GM12891 (cell line): ENCODE data around the gene RNF5.

Experiments used
- DNase-seq: peaks from one replicate; pipeline ENCODE4 v3.0.0; 2011; ENCODE audit warnings: low spot score; ENCODE audit not compliant: insufficient read length
- FAIRE-seq: peaks from 2 replicates; lab custom pipeline; 2011; peaks lifted over from hg19 to GRCh38; lab: Jason Lieb, UNC
- PAX5 ChIP-seq: IDR thresholded peaks from 2 replicates; pipeline ENCODE4 v1.6.1; 2011; ENCODE audit warnings: low read length, moderate library complexity, mild to moderate bottlenecking; ENCODE audit not compliant: insufficient read depth, severe bottlenecking
- POLR2A ChIP-seq: IDR thresholded peaks from 2 replicates; pipeline ENCODE4 v1.6.1; 2011; ENCODE audit warnings: low read depth, low read length, control low read depth
- POLR2AphosphoS5 ChIP-seq: IDR thresholded peaks from 2 replicates; pipeline ENCODE4 v1.6.1; 2011; ENCODE audit warnings: low read depth, low read length, control low read depth
- POU2F2 ChIP-seq: IDR thresholded peaks from 2 replicates; pipeline ENCODE4 v1.6.1; 2011; ENCODE audit warnings: low read depth, mild to moderate bottlenecking, control low read depth, low read length, moderate library complexity
- SPI1 ChIP-seq: IDR thresholded peaks from 2 replicates; pipeline ENCODE4 v1.6.1; 2011; ENCODE audit warnings: low read depth, low read length, control low read depth
- TAF1 ChIP-seq: IDR thresholded peaks from 2 replicates; pipeline ENCODE4 v1.6.1; 2011; ENCODE audit warnings: low read depth, low read length, control low read depth

Gene RNF5

GRCh38 chr6:32212076-32212760, 34.0 kb downstream of the RNF5 start:
- DNase-seq (no peak), FAIRE-seq (no peak)
- TF ChIP-seq TAF1 (no peak), POLR2A (no peak), SPI1 (no peak), POLR2AphosphoS5 (no peak), POU2F2 (no peak), PAX5 (no peak)

GRCh38 chr6:32213649-32214048, 35.4 kb downstream of the RNF5 start:
- FAIRE-seq (no peak), DNase-seq (no peak)
- TF ChIP-seq TAF1 (no peak), POU2F2 (no peak), POLR2A (no peak), POLR2AphosphoS5 (no peak), PAX5 (no peak), SPI1 (no peak)

- no peak for DNase-seq
- no peak for FAIRE-seq
- TF ChIP-seq TAF1 (no peak), POLR2A (no peak), SPI1 (0 out of 2 replicates have a peak, but pooled peaks have one; percentile 29)
Measured at GRCh38 chr6:32214126-32214525, 35.9 kb downstream of the RNF5 start.

GRCh38 chr6:32215617-32216016, 37.4 kb downstream of the RNF5 start:
- FAIRE-seq (no peak), DNase-seq (no peak)
- TF ChIP-seq POU2F2 (no peak), SPI1 (no peak), POLR2AphosphoS5 (no peak), PAX5 (no peak), TAF1 (no peak), POLR2A (no peak)

- DNase-seq (no peak), FAIRE-seq (no peak)
- no peak for TF ChIP-seq POLR2A
- no peak for TF ChIP-seq TAF1
- TF ChIP-seq POLR2AphosphoS5: no peak
- TF ChIP-seq PAX5: no peak
- no peak for TF ChIP-seq SPI1
- TF ChIP-seq POU2F2: no peak
Measured at GRCh38 chr6:32216285-32216684, 38.1 kb downstream of the RNF5 start.

- no peak for TF ChIP-seq POLR2AphosphoS5
- no peak for TF ChIP-seq PAX5
- no peak for DNase-seq
- no peak for FAIRE-seq
Measured at GRCh38 chr6:32216998-32217397, 38.8 kb downstream of the RNF5 start.

- FAIRE-seq (no peak), DNase-seq (no peak)
- no peak for TF ChIP-seq POLR2A
- no peak for TF ChIP-seq TAF1
- no peak for TF ChIP-seq POLR2AphosphoS5
- no peak for TF ChIP-seq SPI1
- no peak for TF ChIP-seq POU2F2
- TF ChIP-seq PAX5: no peak
Measured at GRCh38 chr6:32218167-32218566, 40.0 kb downstream of the RNF5 start.

- DNase-seq (no peak), FAIRE-seq (no peak)
- TF ChIP-seq POU2F2: no peak
- no peak for TF ChIP-seq SPI1
- no peak for TF ChIP-seq POLR2A
- no peak for TF ChIP-seq TAF1
- no peak for TF ChIP-seq POLR2AphosphoS5
- TF ChIP-seq PAX5: no peak
Measured at GRCh38 chr6:32220021-32220420, 41.8 kb downstream of the RNF5 start.

- no peak for TF ChIP-seq PAX5
- peak; percentile 64 for TF ChIP-seq SPI1
- no peak for FAIRE-seq
- DNase-seq: no peak
Measured at GRCh38 chr6:32222333-32223230, 44.4 kb downstream of the RNF5 start.

GRCh38 chr6:32223258-32224235, 45.3 kb downstream of the RNF5 start, which contains the start of gene NOTCH4:
TSS of gene NOTCH4 (minus strand) at chr6:32224067. CDS start at chr6:32223928, 139 bp downstream.
- TF ChIP-seq POU2F2 (no peak), POLR2AphosphoS5 (no peak), POLR2A (no peak), TAF1 (no peak), SPI1 (no peak), PAX5 (no peak)
- peak; percentile 16 for FAIRE-seq
- DNase-seq: no peak
